ENCODE data around the gene ZNF620.
"Not testable (repeated sequence)": the region's sequence is repeated elsewhere in the genome, so short reads cannot be mapped to it uniquely, and the experiment has no call there.

The ZNF620 gene

DNA sequence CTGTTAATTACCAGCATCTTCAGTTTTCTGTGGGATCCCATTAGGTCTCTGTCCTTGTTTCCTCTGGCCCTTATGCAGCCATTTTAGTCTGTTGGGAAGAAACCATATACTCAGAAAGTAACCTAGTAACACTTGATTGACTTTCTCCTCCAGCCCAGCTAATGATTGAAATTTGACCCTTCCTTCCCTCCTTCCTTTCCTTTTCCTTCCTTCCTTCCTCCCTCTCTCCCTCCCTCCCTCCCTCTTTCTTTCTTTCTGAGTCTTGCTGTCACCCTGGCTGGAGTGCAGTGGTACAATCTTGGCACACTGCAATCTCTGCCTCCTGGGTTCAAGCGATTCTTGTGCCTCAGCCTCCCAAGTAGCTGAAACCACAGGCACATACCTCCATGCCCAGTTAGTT, 5.9 kb upstream of the ZNF620 start:
- no peak for DNase-seq (ENCODE audit: low read depth in 1 of 2, low spot score in 1 of 2)

- no peak for DNase-seq (ENCODE audit: low read depth in 1 of 2, low spot score in 1 of 2)
Observed at GRCh38 chr3:40502034-40502433, 3.8 kb upstream of the ZNF620 start.

DNA sequence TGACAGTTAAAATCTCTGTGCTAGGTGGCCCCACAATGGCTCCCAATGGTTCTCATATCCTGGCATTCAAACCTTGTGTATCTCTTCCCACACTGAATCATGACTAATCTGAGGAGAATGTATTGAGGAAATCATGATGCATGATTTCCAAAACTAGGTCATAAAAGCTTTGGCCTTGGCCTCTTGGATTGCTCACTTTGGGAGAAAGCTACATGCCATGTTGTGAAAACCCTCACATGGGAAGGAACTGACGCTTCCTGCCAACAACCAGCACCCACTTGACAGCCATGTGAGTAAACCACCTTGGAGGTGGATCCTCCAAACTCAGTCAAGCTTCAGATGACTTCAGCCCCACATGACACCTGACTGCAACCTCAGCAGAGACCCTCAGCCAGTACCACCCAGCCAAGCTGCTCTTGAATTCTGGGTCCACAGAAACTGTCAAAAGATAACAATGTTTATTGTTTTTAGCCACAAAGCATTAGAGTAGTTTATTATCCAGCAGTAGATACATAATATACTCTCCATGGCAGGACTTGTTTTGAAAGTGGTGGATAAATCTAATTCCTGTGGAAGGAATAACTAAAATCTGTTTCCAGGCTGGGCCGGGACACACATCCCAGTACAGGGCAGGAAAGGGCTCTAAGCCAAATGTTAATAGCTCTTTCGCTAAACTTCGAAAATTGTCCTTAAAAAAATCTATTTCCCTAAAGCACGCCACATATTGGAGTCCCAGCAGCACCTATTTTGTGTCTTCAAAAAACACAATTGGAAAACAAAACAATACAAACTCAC, 1.0 kb upstream of the ZNF620 start:
- DNase-seq (ENCODE audit: low read depth in 1 of 2, low spot score in 1 of 2) = no peak

GRCh38 chr3:40511031-40511718, 5.3 kb downstream of the ZNF620 start:
- DNase-seq (ENCODE audit: low read depth in 1 of 2, low spot score in 1 of 2) = no peak

GRCh38 chr3:40516201-40516600, 10.4 kb downstream of the ZNF620 start:
- no peak for DNase-seq (ENCODE audit: low read depth in 1 of 2, low spot score in 1 of 2)

DNA sequence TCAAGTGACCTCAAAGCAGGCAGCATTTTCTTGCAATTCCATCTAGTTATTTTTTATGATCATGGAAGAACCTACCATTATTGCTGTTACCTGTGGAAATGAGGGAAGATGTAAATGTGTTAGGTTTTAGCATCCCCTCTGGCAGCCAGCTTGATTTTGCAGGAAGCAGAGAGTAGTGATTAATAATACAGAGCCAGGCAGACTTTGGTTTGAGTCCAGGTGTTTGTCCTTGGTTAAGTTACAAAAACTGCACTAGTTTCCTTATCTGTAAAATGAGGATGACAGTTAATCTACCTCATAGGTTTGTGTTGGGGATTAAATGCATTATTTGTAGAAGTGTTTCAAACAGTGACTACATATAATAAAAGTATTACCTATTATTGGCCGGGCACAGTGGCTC, 12.2 kb downstream of the ZNF620 start:
- no peak for DNase-seq (ENCODE audit: low read depth in 1 of 2, low spot score in 1 of 2)

DNA sequence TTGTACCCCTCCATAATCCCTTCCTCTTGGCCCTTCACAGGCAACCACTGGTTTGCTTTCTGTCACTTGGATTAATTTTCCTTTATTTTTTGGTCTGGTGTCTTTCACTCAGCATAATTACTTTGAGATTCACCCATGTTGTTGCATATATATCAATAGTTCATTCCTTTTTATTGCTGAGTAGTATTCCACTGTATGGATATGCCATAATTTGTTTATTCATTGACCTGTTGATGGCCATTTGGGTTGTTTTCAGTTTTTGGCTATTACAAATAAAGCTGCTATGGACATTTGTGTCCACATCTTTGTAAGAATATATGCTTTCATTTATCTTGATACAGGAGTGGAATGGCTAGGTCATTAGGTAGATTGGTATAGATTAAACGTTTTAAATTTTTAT, 13.0 kb downstream of the ZNF620 start:
- DNase-seq (ENCODE audit: low read depth in 1 of 2, low spot score in 1 of 2) = no peak

DNA sequence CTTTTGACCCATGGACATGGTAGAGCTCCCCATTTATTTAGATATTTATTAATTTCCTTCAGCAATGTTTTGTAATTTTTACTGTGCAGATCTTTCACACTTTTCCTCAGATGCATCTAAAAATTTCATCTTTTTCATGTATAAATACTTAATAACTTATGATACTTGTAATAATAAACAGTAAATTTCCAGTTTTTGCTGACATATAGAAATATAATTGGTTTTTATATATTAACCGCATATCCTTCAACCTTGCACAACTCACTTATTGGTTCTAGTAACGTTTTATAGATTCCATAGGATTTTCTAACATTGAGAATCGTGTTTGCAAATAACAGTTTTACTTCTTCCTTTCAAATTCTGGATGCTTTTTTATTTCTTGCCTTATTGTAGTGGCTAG, 15.4 kb downstream of the ZNF620 start:
- no peak for DNase-seq (ENCODE audit: low read depth in 1 of 2, low spot score in 1 of 2)

DNA sequence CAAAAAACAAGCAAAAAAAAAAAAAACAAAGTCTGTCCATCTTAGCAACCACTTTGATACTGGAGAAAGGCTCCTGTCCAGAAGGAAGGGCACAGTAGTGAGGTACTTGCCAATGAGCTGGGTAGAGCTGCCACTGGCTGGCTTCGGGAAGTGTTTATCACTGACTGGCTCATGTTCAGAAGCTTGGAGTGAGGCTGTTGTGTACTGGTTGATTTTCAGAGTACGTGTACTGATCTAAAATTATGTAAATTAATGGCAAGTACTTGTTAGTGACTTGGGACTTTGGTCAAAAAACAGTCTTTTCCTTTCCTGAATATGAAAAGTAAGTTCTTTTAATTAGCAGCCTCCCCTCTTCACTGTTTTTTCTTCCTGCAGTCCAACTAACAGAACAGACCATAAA, 17.9 kb downstream of the ZNF620 start:
- DNase-seq (ENCODE audit: low read depth in 1 of 2, low spot score in 1 of 2) = no peak

GRCh38 chr3:40524222-40524567, 18.4 kb downstream of the ZNF620 start:
- no peak for DNase-seq (ENCODE audit: low read depth in 1 of 2, low spot score in 1 of 2)

- peak; percentile 65 to 76 for DNase-seq (ENCODE audit: low read depth in 1 of 2, low spot score in 1 of 2)
Observed at GRCh38 chr3:40524568-40525285, 18.9 kb downstream of the ZNF620 start, which contains the start of gene ZNF621. Gene ZNF621, plus strand, starts transcription at chr3:40524960. Its CDS starts 881 bp downstream, at chr3:40525841.

GRCh38 chr3:40528426-40528825, 22.6 kb downstream of the ZNF620 start:
- no peak for DNase-seq (ENCODE audit: low read depth in 1 of 2, low spot score in 1 of 2)

DNA sequence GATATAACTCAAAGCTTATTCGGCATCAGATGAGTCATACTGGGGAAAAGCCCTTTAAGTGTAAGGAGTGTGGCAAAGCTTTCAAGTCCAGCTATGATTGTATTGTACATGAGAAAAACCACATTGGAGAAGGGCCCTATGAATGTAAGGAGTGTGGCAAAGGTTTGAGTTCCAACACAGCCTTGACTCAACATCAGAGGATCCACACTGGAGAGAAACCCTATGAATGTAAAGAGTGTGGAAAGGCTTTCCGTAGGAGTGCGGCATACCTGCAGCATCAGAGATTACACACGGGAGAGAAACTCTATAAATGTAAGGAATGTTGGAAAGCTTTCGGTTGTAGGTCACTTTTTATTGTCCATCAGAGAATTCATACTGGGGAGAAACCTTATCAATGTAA, 26.4 kb downstream of the ZNF620 start:
- no peak for DNase-seq (ENCODE audit: low read depth in 1 of 2, low spot score in 1 of 2)

DNA sequence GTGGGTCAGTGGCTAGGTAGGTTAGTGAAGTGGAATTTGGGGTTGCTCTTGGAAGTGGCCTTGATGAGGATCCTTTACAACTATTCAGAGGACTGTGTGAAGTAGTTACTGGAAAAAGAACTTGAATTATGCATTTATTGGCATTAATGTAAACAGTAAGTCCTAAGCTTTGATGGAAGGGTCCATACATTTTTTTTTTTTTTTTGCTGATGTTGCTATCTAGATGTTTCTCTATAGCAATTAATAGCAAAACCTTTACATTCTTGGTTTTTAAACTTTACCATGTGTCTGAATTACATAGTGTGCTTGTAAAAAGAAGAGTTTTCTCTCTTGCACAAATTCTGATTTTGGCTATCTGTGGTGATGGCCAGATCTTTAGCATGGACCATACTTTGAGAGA, 28.4 kb downstream of the ZNF620 start:
- no peak for DNase-seq (ENCODE audit: low read depth in 1 of 2, low spot score in 1 of 2)

DNA sequence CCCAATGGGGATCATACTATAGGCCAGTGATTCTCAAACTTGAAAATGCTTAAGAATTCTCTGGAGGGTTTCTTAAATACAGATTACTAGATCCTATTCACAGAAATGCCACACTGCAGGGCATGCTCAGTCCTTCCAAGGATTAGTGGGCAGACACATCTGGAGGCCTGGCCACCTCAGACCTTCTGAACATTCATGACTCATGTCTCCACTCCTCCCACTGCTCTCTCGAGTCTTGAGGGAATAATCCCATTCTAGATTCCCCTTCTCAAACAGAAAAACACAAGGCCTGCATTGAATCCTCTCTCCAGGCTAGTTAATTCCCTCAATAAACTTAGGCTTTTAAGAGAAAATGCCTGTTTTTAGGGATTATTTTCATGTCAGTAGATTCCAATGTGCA, 41.0 kb downstream of the ZNF620 start:
- DNase-seq (ENCODE audit: low read depth in 1 of 2, low spot score in 1 of 2) = no peak

DNA sequence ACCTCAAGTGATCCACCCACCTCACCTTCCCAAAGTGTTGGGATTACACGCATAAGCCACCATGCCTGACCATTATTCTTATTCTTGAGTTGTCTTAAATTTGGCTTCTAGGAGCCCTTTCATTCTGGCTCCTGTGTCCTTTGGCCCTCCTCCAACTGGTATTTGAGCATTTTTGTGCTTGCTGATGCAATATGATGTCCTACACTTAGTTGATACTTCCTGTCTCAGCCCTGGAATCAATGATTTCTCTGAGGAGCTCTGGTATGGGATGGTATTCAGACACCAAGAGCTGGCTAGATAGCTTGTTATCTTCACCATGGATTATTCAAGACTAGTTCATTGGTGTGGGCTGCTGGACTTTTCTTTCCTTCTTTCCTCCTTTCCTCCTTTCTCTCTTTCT, 44.3 kb downstream of the ZNF620 start:
- DNase-seq (ENCODE audit: low read depth in 1 of 2, low spot score in 1 of 2) = no peak

GRCh38 chr3:40557575-40558161, 51.8 kb downstream of the ZNF620 start:
- no peak for DNase-seq (ENCODE audit: low read depth in 1 of 2, low spot score in 1 of 2)

DNA sequence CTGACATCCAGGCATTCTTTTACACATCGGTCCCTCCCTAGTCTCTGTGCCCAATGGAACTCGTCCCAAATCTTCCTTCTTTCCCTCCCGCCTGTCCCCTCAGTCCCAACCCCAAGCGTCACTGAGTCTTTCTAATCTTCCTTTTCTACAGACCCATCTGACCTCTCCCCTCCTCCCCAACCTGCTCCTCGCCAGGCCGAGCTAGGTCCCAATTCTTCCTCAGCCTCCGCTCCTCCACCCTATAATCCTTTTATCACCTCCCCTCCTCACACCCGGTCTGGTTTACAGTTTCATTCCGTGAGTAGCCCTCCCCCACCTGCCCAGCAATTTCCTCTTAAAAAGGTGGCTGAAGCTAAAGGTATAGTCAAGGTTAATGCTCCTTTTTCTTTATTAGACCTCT, 56.6 kb downstream of the ZNF620 start:
- not testable (repeated sequence) for DNase-seq (ENCODE audit: low read depth in 1 of 2, low spot score in 1 of 2)

DNA sequence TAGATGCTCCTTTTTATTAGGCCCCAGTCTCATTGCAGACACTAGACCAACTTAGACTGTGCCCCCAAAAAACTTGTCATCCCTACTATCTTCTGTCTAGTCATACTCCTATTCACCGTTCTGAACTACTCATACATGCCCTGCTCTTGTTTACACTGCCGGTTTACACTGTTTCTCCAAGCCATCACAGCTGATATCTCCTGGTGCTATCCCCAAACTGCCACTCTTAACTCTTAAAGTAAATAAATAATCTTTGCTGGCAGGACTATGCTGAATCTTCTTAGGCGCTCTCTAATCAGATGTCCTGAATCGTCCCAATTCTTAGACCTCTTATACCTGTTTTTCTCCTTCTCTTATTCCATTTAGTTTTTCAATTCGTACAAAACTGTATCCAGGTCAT, 59.8 kb downstream of the ZNF620 start:
- DNase-seq (ENCODE audit: low read depth in 1 of 2, low spot score in 1 of 2) = not testable (repeated sequence)

- DNase-seq (ENCODE audit: low read depth in 1 of 2, low spot score in 1 of 2) = no peak
Observed at GRCh38 chr3:40566694-40567093, 60.9 kb downstream of the ZNF620 start.

Measured in activated T-helper 1 cell treated with anti-CD3 and anti-CD28 coated beads, Interleukin-2, amount 50 U/mL, for 16 hours (primary cell).